BLaER1 treated with 17β-estradiol and CSF1 and Interleukin-3, amounts not matched to agents 10 nM and 100 nM (cell line): Measurements from ENCODE around the gene NOTCH3.
A peak's percentile ranks its signal among the peaks of the same experiment; 100 is the strongest.

Source experiments
- H3K27ac ChIP-seq, 11 experiments: shearing (Covaris generic); formaldehyde crosslinking; 2 replicates each; pipeline ENCODE4 v1.8.1; 2022
- H3K27me3 ChIP-seq, 11 experiments: shearing (Covaris generic); formaldehyde crosslinking; 2 replicates each; pipeline ENCODE4 v1.8.1; 2022
- H3K36me3 ChIP-seq, 11 experiments: shearing (Covaris generic); formaldehyde crosslinking; 2 replicates each; pipeline ENCODE4 v1.8.1; 2022
- H3K4me1 ChIP-seq, 10 experiments: shearing (Covaris generic); formaldehyde crosslinking; 2 replicates each; pipeline ENCODE4 v1.8.1; 2022
- H3K4me2 ChIP-seq, 11 experiments: shearing (Covaris generic); formaldehyde crosslinking; 2 replicates each; pipeline ENCODE4 v1.8.1; 2022
- H3K4me3 ChIP-seq, 10 experiments: shearing (Covaris generic); formaldehyde crosslinking; 2 replicates each; pipeline ENCODE4 v1.8.1; 2022
- H3K9ac ChIP-seq, 11 experiments: shearing (Covaris generic); formaldehyde crosslinking; 2 replicates each; pipeline ENCODE4 v1.8.1; 2022
- H3K9me3 ChIP-seq, 11 experiments: shearing (Covaris generic); formaldehyde crosslinking; replicated peaks in 1 of 11; 2 replicates each; pipeline ENCODE4 v1.8.1; 2022
- H4K20me1 ChIP-seq, 11 experiments: shearing (Covaris generic); formaldehyde crosslinking; 2 replicates each; pipeline ENCODE4 v1.8.1; 2022
- Cebpa-rat ChIP-seq, 11 experiments: shearing (Covaris generic); IDR thresholded peaks; 2 replicates each; pipeline ENCODE4 v1.8.1; 2022

NOTCH3 gene

GRCh38 chr19:15200553-15201364, at the start of gene NOTCH3:
TSS of gene NOTCH3 (minus strand) at chr19:15200995. CDS start at chr19:15200905, 90 bp downstream.
- peaks cover 27 to 52% (median 49%) of the 10 kb centered on the region in 10 experiments for H3K4me1 ChIP-seq
- peaks cover 0 to 6% (median 0%) of the 10 kb centered on the region in 11 experiments; a peak in 3 of 22 replicates for H3K36me3 ChIP-seq
- H3K9ac ChIP-seq: peak within 1 kb of the TSS; percentile 82 to 95 (median 88)
- no peaks in the 10 kb centered on the region for H3K9me3 ChIP-seq
- H3K4me2 ChIP-seq: peak within 1 kb of the TSS; percentile 86 to 99 (median 97)
- H3K27ac ChIP-seq: peak within 1 kb of the TSS; percentile 51 to 92 (median 85)
- H4K20me1 ChIP-seq: peaks cover 0 to 30% (median 18%) of the 10 kb centered on the region in 11 experiments; a peak in 13 of 22 replicates
- no peak for TF ChIP-seq Cebpa-rat (IDR thresholded peaks at IDR 0.05)
- peak within 1 kb of the TSS; percentile 83 to 97 (median 88) for H3K4me3 ChIP-seq
- H3K27me3 ChIP-seq: no peaks in the 10 kb centered on the region

DNA sequence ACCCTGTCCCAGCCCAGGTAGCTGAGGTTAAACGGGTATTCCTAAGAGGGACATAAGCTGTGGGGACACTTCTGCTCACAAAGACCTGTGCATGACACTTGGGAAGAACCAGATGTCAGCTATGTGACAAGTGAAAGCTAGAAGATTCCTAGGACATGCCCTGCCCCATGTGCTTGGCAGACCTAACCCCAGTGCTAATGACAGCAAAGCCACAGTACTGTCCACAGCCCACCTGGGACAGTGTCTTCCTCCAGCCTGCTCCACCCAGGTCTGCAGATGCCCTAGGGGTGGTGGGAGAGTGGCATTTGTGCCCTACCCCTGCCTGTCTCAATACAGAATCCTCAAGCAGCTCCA, 49.8 kb upstream of the NOTCH3 start:
- Histone ChIP-seq H3K9ac (peak overlapping the region in 6 of 11 experiments; percentile 2 to 47 (median 14); a peak in 4 of 22 replicates), H3K4me1 (peaks cover 80 to 100% (median 98%) of the 10 kb centered on the region in 10 experiments), H3K27me3 (no peaks in the 10 kb centered on the region), H3K4me3 (no peak overlapping the region), H3K27ac (no peak overlapping the region; a peak in 1 of 22 replicates), H3K4me2 (peak overlapping the region in 9 of 11 experiments; percentile 12 to 89 (median 78); a peak in 15 of 22 replicates), H4K20me1 (peaks cover 98 to 100% (median 99%) of the 10 kb centered on the region in 11 experiments), H3K9me3 (no peaks in the 10 kb centered on the region), H3K36me3 (peaks cover 88 to 98% (median 96%) of the 10 kb centered on the region in 11 experiments)
- no peak for TF ChIP-seq Cebpa-rat (IDR thresholded peaks at IDR 0.05)

- no peak for TF ChIP-seq Cebpa-rat (IDR thresholded peaks at IDR 0.05)
- Histone ChIP-seq H3K27ac (peak overlapping the region in 1 of 11 experiments; percentile 59; a peak in 1 of 22 replicates), H3K9ac (peak overlapping the region in 8 of 11 experiments; percentile 2 to 66 (median 36); a peak in 7 of 22 replicates), H3K4me1 (peaks cover 75 to 99% (median 95%) of the 10 kb centered on the region in 10 experiments), H3K4me3 (no peak overlapping the region), H3K9me3 (no peaks in the 10 kb centered on the region), H4K20me1 (peaks cover 98 to 100% (median 99%) of the 10 kb centered on the region in 11 experiments), H3K27me3 (no peaks in the 10 kb centered on the region), H3K4me2 (peak overlapping the region; percentile 12 to 89 (median 60); a peak in 17 of 22 replicates), H3K36me3 (peaks cover 88 to 98% (median 96%) of the 10 kb centered on the region in 11 experiments)
Measured at GRCh38 chr19:15249972-15250639, 49.3 kb upstream of the NOTCH3 start.

DNA sequence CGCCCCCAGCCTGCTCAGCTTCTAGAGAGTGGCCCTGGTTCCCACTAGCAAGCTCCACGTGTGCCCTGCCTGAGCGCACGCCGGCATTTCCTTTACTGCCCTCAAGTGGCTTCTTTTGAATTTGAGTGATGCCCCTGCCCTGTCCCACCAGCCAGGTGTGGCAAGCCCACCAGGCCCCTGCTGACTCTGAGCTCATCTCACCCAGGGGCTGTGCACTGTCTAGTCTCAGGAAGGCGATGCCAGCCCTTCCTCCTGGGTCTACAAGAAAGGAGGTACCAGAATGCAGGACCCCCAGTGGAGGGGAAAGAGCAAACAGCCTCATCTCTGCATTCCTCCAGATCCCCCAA, 48.7 kb upstream of the NOTCH3 start:
- Histone ChIP-seq H3K27ac (peak overlapping the region in 3 of 11 experiments; percentile 59 to 65 (median 61); a peak in 3 of 22 replicates), H3K9ac (peak overlapping the region in 8 of 11 experiments; percentile 1 to 67 (median 50); a peak in 12 of 22 replicates), H4K20me1 (peaks cover 95 to 100% (median 99%) of the 10 kb centered on the region in 11 experiments), H3K36me3 (peaks cover 88 to 98% (median 96%) of the 10 kb centered on the region in 11 experiments), H3K4me2 (peak overlapping the region; percentile 50 to 89 (median 63); a peak in 20 of 22 replicates), H3K4me3 (no peak overlapping the region), H3K27me3 (no peaks in the 10 kb centered on the region), H3K4me1 (peaks cover 71 to 97% (median 89%) of the 10 kb centered on the region in 10 experiments), H3K9me3 (no peaks in the 10 kb centered on the region)
- no peak for TF ChIP-seq Cebpa-rat (IDR thresholded peaks at IDR 0.05)

DNA sequence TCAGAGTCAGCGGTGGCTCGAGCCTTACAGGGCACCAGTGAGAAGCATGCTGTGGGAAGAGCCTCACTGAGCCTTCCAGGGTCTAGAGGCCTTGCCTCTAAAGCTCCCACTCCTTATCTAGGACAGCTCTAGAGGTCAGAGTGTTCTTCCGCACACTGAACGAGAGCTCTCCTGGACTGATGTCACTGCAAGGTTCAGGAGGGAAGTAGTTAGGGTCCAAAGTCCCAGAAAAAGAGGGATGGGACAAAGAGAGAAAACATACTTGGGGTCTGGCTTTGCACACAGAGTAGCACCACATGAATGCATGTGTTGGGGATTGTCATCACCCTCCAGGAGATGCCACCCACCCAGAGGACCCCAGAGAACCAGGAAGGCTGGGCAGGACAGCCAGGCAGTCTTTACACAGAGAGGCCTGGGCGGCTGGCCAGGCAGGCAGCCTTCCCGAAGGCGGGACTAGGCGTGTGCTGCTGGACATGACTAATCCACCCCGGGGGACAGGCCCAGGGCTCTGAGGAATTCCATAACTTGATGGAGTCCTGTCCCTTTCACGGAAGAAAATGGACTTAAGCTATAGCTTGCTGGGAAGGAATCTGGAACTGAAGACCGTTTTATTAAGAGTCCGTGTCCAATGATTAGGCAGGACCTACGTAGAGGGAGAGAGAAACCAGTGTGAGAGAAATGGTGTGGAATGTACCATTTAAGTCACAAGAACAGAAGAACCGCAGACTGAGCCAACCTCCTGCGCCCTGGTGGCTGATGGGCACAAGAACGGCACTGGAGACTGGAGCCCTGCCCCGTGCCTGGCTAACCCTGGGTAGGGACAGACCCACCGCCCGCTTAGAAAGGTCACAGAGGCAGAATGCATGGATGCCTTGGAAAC, 48.1 kb upstream of the NOTCH3 start:
- peak overlapping the region in 8 of 11 experiments; percentile 3 to 65 (median 42); a peak in 13 of 22 replicates for H3K27ac ChIP-seq
- H3K27me3 ChIP-seq: no peaks in the 10 kb centered on the region
- H3K9me3 ChIP-seq: no peaks in the 10 kb centered on the region
- peaks cover 89 to 99% (median 97%) of the 10 kb centered on the region in 11 experiments for H4K20me1 ChIP-seq
- peak overlapping the region; percentile 19 to 67 (median 56); a peak in 21 of 22 replicates for H3K9ac ChIP-seq
- H3K4me3 ChIP-seq: 0 out of 20 replicates have a peak overlapping the region, but pooled peaks of 1 of the 10 experiments have one; percentile 22
- H3K4me2 ChIP-seq: peak overlapping the region; percentile 50 to 89 (median 63)
- peaks cover 87 to 96% (median 95%) of the 10 kb centered on the region in 11 experiments for H3K36me3 ChIP-seq
- H3K4me1 ChIP-seq: peaks cover 65 to 94% (median 83%) of the 10 kb centered on the region in 10 experiments
- TF ChIP-seq Cebpa-rat (IDR thresholded peaks at IDR 0.05): no peak

GRCh38 chr19:15248106-15248505, 47.3 kb upstream of the NOTCH3 start:
- no peak for TF ChIP-seq Cebpa-rat (IDR thresholded peaks at IDR 0.05)
- H3K4me1 ChIP-seq: peaks cover 57 to 88% (median 75%) of the 10 kb centered on the region in 10 experiments
- H3K9me3 ChIP-seq: no peaks in the 10 kb centered on the region
- H3K4me3 ChIP-seq: peak overlapping the region in 1 of 10 experiments; percentile 22; a peak in 1 of 20 replicates
- peak overlapping the region; percentile 19 to 67 (median 56); a peak in 20 of 22 replicates for H3K9ac ChIP-seq
- H4K20me1 ChIP-seq: peaks cover 81 to 97% (median 96%) of the 10 kb centered on the region in 11 experiments
- peak overlapping the region; percentile 50 to 89 (median 63) for H3K4me2 ChIP-seq
- H3K27ac ChIP-seq: peak overlapping the region in 9 of 11 experiments; percentile 1 to 65 (median 39); a peak in 13 of 22 replicates
- H3K36me3 ChIP-seq: peaks cover 87 to 96% (median 94%) of the 10 kb centered on the region in 11 experiments
- no peaks in the 10 kb centered on the region for H3K27me3 ChIP-seq

- Histone ChIP-seq H3K36me3 (peaks cover 83 to 92% (median 91%) of the 10 kb centered on the region in 11 experiments), H3K4me2 (peak overlapping the region; percentile 50 to 89 (median 63)), H3K9ac (peak overlapping the region; percentile 19 to 67 (median 56); a peak in 21 of 22 replicates), H3K27me3 (no peaks in the 10 kb centered on the region), H3K4me3 (no peak overlapping the region; a peak in 2 of 20 replicates), H3K27ac (peak overlapping the region in 9 of 11 experiments; percentile 26 to 65 (median 39); a peak in 15 of 22 replicates), H3K9me3 (no peaks in the 10 kb centered on the region), H3K4me1 (peaks cover 51 to 80% (median 68%) of the 10 kb centered on the region in 10 experiments), H4K20me1 (peaks cover 74 to 94% (median 91%) of the 10 kb centered on the region in 11 experiments)
- TF ChIP-seq Cebpa-rat (IDR thresholded peaks at IDR 0.05): no peak
Measured at GRCh38 chr19:15247107-15248014, 46.6 kb upstream of the NOTCH3 start.
